Measurements from ENCODE around the gene SLC12A5.
"Not testable (repeated sequence)": the region's sequence is repeated elsewhere in the genome, so short reads cannot be mapped to it uniquely, and the experiment has no call there.

SLC12A5 gene

GRCh38 chr20:46084805-46085178, 55.8 kb downstream of the SLC12A5 start:
- no peak for DNase-seq

GRCh38 chr20:46085179-46085851, 56.3 kb downstream of the SLC12A5 start:
- DNase-seq, result no peak

GRCh38 chr20:46087161-46087560, 58.1 kb downstream of the SLC12A5 start:
- DNase-seq, result no peak

GRCh38 chr20:46088409-46089166, 59.6 kb downstream of the SLC12A5 start:
- DNase-seq, result no peak

GRCh38 chr20:46089167-46089416, 60.1 kb downstream of the SLC12A5 start:
- DNase-seq, result no peak

GRCh38 chr20:46089417-46090388, 60.7 kb downstream of the SLC12A5 start, which contains the start of gene NCOA5:
NCOA5 (minus strand) TSS chr20:46089962; CDS start chr20:46079424, 10,538 bp downstream.
- peak; percentile 86 to 87 for DNase-seq

GRCh38 chr20:46091622-46092535, 62.9 kb downstream of the SLC12A5 start:
- DNase-seq, result not testable (repeated sequence)

- DNase-seq, result no peak
Measured at GRCh38 chr20:46093531-46093930, 64.5 kb downstream of the SLC12A5 start.

- DNase-seq, result no peak
Measured at GRCh38 chr20:46099491-46100287, 70.7 kb downstream of the SLC12A5 start.

GRCh38 chr20:46100444-46100843, 71.4 kb downstream of the SLC12A5 start:
- DNase-seq, result not testable (repeated sequence)

- DNase-seq, result no peak
Measured at GRCh38 chr20:46100988-46101387, 72.0 kb downstream of the SLC12A5 start.

GRCh38 chr20:46101957-46102356, 72.9 kb downstream of the SLC12A5 start:
- DNase-seq, result no peak

GRCh38 chr20:46102940-46103339, 73.9 kb downstream of the SLC12A5 start:
- DNase-seq, result no peak

- no peak for DNase-seq
Measured at GRCh38 chr20:46104262-46104661, 75.2 kb downstream of the SLC12A5 start.

- no peak for DNase-seq
Measured at GRCh38 chr20:46107061-46107460, 78.0 kb downstream of the SLC12A5 start.

- DNase-seq, result no peak
Measured at GRCh38 chr20:46108435-46108841, 79.4 kb downstream of the SLC12A5 start.

- no peak for DNase-seq
Measured at GRCh38 chr20:46108976-46109375, 80.0 kb downstream of the SLC12A5 start.

Measured in NCI-H187 (cell line).